Measurements from ENCODE around the gene EIF4EBP2.
A peak's percentile ranks its signal among the peaks of the same experiment; 100 is the strongest.

The EIF4EBP2 gene

GRCh38 chr10:70462349-70462984 is 58.5 kb downstream of the EIF4EBP2 start:
- DNase-seq = peak; percentile 55

- no peak for DNase-seq
Observed at GRCh38 chr10:70465278-70465677, 61.3 kb downstream of the EIF4EBP2 start.

DNA sequence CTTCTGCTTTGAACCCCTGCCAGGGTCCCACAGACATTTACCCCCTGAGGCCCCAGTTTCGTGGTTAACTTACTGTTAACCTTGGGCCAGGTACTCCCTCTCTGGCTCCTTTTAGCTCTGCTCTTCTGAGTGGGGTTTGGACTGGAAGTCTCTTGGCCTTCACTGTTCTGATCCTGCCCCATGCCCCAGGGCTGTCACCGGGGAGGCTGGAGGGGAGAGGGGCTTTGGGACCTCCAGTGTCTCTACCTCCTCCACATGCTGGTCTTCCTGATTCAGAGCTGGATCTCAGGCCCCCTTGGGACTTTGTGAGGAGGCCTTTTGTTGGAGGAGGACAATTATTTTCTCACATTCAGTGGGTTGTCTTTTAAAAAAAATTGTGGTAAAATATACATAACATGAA is 61.9 kb downstream of the EIF4EBP2 start:
- DNase-seq = no peak

DNA sequence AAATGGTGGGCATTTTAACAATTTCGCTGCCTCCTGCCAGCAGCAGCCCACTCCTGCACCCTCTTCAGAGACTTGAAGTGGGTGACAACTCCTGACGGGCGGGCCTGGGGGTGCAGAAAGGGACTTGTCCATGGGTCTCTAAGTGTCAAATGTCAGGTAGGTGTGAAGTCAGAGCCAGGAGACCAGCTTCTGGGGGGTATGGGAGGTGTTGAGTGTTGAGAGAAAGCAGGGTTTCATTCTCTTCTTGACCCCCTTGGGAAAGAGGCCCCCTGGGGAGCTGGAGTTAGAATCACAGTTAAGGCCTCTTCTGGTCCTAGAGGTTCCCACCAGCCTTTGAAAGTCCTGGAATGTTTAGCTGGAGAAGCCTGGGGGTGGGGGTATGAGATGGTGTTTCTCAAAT is 63.0 kb downstream of the EIF4EBP2 start:
- no peak for DNase-seq

DNA sequence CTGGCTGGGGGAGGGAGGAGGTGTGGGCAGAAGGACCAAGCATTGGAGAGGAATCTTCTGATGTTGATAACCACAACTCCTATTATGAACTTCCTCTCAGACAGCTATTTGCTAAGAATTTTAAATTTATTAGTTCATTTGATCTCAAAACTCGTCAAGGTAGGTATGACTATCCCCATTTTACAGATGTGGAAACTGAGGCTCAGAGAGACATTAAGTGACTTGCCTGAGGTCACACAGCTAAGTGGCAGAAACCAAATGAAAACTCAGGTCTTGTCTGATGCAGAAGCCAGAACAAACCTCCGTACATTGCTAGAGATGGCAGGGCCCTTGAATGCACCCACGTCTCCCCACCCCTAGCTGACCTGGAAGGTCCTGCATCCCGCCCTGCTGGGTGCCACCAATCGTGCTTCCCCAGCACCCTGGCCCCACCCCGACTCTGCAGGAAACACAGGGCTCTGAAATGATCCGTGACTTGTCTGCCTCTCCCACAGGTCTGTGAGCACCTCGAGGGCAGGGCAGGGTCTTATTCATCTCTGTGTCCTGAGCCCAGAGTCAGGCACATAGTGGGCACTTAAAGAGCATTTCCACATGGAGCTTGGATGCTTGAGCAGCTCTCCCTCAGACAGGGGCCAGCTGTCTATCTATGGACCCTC is 69.0 kb downstream of the EIF4EBP2 start:
- no peak for DNase-seq

DNA sequence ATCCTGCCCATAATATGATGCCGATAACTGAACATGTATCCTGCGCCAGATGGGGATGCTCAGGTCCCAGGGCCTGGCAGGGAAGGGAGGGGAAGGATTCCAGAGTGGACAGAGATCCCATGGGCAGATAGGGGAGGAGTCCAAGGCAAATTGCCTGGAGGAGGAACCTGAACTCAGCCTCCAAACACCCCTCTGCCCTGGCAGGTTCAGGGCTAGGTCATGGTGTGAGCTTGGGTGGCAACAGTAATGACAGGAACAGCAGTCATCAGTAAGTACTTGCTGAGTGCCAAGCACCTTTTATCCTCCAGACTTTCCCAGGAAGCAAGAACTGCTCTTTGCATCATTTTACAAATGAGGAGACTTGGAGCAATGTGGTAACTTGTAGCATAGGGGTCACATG is 70.8 kb downstream of the EIF4EBP2 start:
- peak; percentile 51 for DNase-seq

GRCh38 chr10:70475661-70476060 is 71.7 kb downstream of the EIF4EBP2 start:
- no peak for DNase-seq

GRCh38 chr10:70476249-70477035 is 72.5 kb downstream of the EIF4EBP2 start:
- no peak for DNase-seq

- no peak for DNase-seq
Observed at GRCh38 chr10:70477661-70478162, 73.8 kb downstream of the EIF4EBP2 start.

Data from NCI-H2171 treated with DMSO at 0.1 percent for 48 hours (cell line).